ENCODE results near the gene GP5.

Gene GP5

DNA sequence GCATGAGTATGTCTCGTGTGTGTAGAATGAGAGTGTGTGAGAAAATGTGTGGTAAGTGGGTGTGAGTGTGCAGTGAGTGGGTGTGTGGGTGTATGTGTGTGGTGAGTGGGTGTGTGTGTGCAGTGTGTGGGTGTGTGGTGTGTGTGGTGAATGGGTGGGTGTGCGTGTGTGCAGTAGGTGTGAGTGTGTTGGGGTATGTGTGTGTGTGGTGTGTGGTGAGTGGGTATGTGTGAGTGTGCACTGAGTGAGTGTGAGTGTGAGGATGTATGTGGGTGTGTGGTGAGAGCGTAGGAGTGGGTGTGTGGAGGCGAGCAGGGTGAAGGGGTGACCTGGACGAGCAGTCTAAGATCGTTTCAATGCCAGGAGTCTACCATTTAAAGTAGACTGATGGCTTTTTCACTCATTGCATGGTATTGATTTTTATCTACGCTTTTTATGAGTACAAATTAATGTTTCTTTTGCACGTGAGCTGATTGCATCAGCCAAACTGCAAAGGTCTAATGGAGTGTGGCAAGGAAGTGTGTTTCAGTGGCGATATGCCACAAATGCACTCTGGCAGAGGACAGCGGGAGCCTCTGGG lies 46.3 kb downstream of the GP5 start (continued):
- no peak for TF ChIP-seq ZBTB44 (tag by site-specific recombination; IDR thresholded peaks at IDR 0.05)
- no peak for TF ChIP-seq ZNF394 (tag by site-specific recombination; IDR thresholded peaks at IDR 0.05; ENCODE audit: borderline replicate concordance)
- TF ChIP-seq ZNF391 (tag by site-specific recombination; IDR thresholded peaks at IDR 0.05; ENCODE audit: borderline replicate concordance, low read depth): no peak
- peak; percentile 97 for TF ChIP-seq ZNF473 (tag by site-specific recombination; IDR thresholded peaks at IDR 0.05)
- peak; percentile 83; the same call in 1 of the 2 replicates for TF ChIP-seq ZNF701 (tag by site-specific recombination; IDR thresholded peaks at IDR 0.05)
- TF ChIP-seq, protein P1, sequence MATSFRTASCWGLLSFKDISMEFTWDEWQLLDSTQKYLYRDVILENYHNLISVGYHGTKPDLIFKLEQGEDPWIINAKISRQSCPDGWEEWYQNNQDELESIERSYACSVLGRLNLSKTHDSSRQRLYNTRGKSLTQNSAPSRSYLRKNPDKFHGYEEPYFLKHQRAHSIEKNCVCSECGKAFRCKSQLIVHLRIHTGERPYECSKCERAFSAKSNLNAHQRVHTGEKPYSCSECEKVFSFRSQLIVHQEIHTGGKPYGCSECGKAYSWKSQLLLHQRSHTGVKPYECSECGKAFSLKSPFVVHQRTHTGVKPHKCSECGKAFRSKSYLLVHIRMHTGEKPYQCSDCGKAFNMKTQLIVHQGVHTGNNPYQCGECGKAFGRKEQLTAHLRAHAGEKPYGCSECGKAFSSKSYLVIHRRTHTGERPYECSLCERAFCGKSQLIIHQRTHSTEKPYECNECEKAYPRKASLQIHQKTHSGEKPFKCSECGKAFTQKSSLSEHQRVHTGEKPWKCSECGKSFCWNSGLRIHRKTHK (tag by site-specific recombination; IDR thresholded peaks at IDR 0.05): no peak
- TF ChIP-seq ZNF302 (tag by site-specific recombination; IDR thresholded peaks at IDR 0.05; ENCODE audit: low read depth): 0 out of 2 replicates have a peak, but pooled peaks have one; percentile 39
- TF ChIP-seq ZNF561 (tag by site-specific recombination; IDR thresholded peaks at IDR 0.05; ENCODE audit: borderline replicate concordance): no peak
- no peak for TF ChIP-seq ZNF350 (tag by site-specific recombination; IDR thresholded peaks at IDR 0.05)
- TF ChIP-seq ZBTB8A (tag by site-specific recombination; IDR thresholded peaks at IDR 0.05): peak; percentile 60
- no peak for TF ChIP-seq ZNF16 (tag by site-specific recombination; IDR thresholded peaks at IDR 0.05; ENCODE audit: low read depth)
- no peak for TF ChIP-seq ZNF223 (tag by site-specific recombination; IDR thresholded peaks at IDR 0.05)
- no peak for TF ChIP-seq HOXA7 (CRISPR knock-in tag; IDR thresholded peaks at IDR 0.05; ENCODE audit: borderline replicate concordance)
- TF ChIP-seq, protein P2, sequence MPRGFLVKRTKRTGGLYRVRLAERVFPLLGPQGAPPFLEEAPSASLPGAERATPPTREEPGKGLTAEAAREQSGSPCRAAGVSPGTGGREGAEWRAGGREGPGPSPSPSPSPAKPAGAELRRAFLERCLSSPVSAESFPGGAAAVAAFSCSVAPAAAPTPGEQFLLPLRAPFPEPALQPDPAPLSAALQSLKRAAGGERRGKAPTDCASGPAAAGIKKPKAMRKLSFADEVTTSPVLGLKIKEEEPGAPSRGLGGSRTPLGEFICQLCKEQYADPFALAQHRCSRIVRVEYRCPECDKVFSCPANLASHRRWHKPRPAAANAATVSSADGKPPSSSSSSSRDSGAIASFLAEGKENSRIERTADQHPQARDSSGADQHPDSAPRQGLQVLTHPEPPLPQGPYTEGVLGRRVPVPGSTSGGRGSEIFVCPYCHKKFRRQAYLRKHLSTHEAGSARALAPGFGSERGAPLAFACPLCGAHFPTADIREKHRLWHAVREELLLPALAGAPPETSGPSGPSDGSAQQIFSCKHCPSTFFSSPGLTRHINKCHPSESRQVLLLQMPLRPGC (tag by site-specific recombination; IDR thresholded peaks at IDR 0.05): 0 out of 2 replicates have a peak, but pooled peaks have one; percentile 44
- TF ChIP-seq, protein P3, sequence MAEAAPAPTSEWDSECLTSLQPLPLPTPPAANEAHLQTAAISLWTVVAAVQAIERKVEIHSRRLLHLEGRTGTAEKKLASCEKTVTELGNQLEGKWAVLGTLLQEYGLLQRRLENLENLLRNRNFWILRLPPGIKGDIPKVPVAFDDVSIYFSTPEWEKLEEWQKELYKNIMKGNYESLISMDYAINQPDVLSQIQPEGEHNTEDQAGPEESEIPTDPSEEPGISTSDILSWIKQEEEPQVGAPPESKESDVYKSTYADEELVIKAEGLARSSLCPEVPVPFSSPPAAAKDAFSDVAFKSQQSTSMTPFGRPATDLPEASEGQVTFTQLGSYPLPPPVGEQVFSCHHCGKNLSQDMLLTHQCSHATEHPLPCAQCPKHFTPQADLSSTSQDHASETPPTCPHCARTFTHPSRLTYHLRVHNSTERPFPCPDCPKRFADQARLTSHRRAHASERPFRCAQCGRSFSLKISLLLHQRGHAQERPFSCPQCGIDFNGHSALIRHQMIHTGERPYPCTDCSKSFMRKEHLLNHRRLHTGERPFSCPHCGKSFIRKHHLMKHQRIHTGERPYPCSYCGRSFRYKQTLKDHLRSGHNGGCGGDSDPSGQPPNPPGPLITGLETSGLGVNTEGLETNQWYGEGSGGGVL (tag by site-specific recombination; IDR thresholded peaks at IDR 0.05): peak; percentile 88
- no peak for TF ChIP-seq ZNF169 (tag by site-specific recombination; IDR thresholded peaks at IDR 0.05)
- peak; percentile 88 for TF ChIP-seq KLF16 (tag by site-specific recombination; IDR thresholded peaks at IDR 0.05)
- TF ChIP-seq SP3 (tag by site-specific recombination; IDR thresholded peaks at IDR 0.05): no peak
- TF ChIP-seq ZSCAN4 (tag by site-specific recombination; IDR thresholded peaks at IDR 0.05): peak; percentile 88
- no peak for TF ChIP-seq ZFP41 (tag by site-specific recombination; IDR thresholded peaks at IDR 0.05; ENCODE audit: borderline replicate concordance)
- no peak for TF ChIP-seq REPIN1 (tag by site-specific recombination; IDR thresholded peaks at IDR 0.05; ENCODE audit: low read depth)
- TF ChIP-seq GFI1B (tag by site-specific recombination; IDR thresholded peaks at IDR 0.05): no peak
- TF ChIP-seq ZNF138 (tag by site-specific recombination; IDR thresholded peaks at IDR 0.05; ENCODE audit: borderline replicate concordance): no peak
- peak; percentile 51; the same call in 1 of the 2 replicates for TF ChIP-seq ZNF514 (tag by site-specific recombination; IDR thresholded peaks at IDR 0.05)
- TF ChIP-seq, protein P4, sequence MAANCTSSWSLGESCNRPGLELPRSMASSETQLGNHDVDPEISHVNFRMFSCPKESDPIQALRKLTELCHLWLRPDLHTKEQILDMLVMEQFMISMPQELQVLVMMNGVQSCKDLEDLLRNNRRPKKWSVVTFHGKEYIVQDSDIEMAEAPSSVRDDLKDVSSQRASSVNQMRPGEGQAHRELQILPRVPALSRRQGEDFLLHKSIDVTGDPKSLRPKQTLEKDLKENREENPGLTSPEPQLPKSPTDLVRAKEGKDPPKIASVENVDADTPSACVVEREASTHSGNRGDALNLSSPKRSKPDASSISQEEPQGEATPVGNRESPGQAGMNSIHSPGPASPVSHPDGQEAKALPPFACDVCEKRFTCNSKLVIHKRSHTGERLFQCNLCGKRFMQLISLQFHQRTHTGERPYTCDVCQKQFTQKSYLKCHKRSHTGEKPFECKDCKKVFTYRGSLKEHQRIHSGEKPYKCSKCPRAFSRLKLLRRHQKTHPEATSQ (tag by site-specific recombination; IDR thresholded peaks at IDR 0.05): no peak
- no peak for TF ChIP-seq ZNF23 (tag by site-specific recombination; IDR thresholded peaks at IDR 0.05; ENCODE audit: borderline replicate concordance)
- TF ChIP-seq ZNF837 (tag by site-specific recombination; IDR thresholded peaks at IDR 0.05): no peak
- TF ChIP-seq OSR2 (tag by site-specific recombination; IDR thresholded peaks at IDR 0.05): peak; percentile 36
- TF ChIP-seq ZSCAN30 (tag by site-specific recombination; IDR thresholded peaks at IDR 0.05): 0 out of 2 replicates have a peak, but pooled peaks have one; percentile 43
- TF ChIP-seq RBAK (tag by site-specific recombination; IDR thresholded peaks at IDR 0.05): no peak
- no peak; the same call in 1 of the 2 replicates for TF ChIP-seq GLI4 (tag by site-specific recombination; IDR thresholded peaks at IDR 0.05)
- no peak for TF ChIP-seq ZSCAN16 (tag by site-specific recombination; IDR thresholded peaks at IDR 0.05)
- TF ChIP-seq ZNF37A (tag by site-specific recombination; IDR thresholded peaks at IDR 0.05): no peak
